NCI-H1048 (cell line): Measurements from ENCODE around the gene LILRA6.

Experiments used
- DNase-seq: peaks from one replicate; lab custom pipeline; 2025; lab: John Stamatoyannopoulos, UW

The LILRA6 gene

DNA sequence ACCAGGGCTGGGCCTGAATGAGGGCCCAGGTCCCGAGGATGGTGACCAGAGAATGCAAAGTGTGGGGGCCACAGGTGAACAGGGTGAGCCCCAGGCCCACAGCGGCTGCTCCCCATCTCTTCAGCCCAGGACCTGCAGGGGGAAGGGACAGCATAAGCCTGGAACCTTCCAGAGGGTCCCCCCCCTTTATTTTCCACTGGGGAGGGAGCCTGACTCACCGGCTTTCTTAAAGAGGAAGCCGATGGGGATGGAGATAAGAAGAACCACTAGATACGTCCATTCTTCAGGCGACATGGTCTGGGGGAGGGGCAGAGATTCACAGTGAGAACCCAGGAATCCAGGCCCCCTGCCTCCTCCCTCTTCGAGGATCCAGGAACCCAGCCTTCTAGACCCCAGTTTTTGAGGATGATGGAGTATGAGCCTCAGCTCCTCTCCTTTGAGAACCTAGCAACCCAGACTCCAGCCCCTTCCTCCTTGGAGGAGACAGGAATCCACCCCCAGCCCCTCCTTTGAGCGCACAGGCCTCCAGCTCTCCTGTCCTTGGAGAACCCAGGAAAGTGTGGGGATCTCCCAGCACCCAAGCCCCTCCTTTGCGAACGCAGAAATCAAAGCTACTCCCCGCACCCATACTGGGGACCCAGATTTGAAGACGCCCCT is 54.2 kb downstream of the LILRA6 start:
- no peak for DNase-seq

DNA sequence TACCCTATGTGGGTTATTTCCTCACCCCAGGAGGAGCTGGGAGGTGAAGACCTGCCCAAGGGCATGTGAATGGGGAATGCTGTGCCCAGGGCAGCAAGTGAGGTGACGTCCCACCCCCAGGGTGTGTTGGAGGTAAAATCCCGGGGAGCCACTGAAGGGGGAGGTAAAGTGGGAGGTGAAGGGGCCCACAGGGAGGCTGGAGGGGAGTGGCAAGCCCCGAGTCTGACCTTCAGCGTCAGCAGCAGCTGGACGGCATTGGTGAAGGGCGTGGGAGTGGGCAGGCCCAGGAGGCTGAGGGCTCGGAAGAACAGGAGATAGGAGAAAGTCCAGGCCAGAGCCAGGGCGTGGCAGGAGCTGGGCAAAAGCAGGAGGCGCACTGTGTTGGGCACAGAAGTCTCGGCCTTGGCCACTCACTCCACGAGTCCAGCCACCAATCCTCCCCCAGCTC is 55.6 kb downstream of the LILRA6 start:
- DNase-seq, result no peak
